ENCODE data around the gene ANKRD33B. TPM values are rescaled to one million over a fixed set of nuclear protein-coding genes. Genes with fewer than 3 reads are reported as not detected.

Gene ANKRD33B
- total and polyA plus RNA-seq, 2 of the 8 experiments (the other 6 are each of a cell fraction or from before 2014, with no cell fraction given) = 6.9 to 20.6 TPM

DNA sequence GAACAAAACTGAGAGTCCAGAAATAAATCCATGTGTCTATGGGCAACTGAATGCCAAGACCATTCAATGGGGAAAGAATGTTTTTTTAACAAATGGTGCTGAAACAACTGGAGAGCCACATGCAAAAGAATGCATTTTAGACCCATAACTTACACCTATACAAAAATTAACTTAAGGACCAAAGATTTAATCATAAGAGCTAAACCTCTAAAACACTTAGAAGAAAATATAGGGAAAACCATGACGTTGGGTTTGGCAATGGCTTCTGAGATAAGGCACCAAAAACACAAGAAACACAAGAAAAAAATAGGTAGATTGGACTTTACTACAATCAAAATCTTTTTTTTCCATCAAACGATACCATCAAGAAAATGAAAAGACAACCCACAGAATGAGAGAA, 48.4 kb upstream of the ANKRD33B start:
- ChIA-PET CTCF (ENCODE audit: partially characterized antibody) (interaction anchor here (1.1 kb wide), 1 partner anchor 15 kb away, joined by 4 read pairs; no protein-coding TSS in a partner anchor), POLR2A (ENCODE audit: partially characterized antibody) (no interaction called here)
- H4K5ac ChIP-seq (ENCODE audit: insufficient read length, low read depth, low read length) = no peak overlapping the region
- H2AFZ ChIP-seq (ENCODE audit: low read length) = no peak overlapping the region
- H2BK15ac ChIP-seq (ENCODE audit: low read length) = no peak overlapping the region
- H3K79me2 ChIP-seq (ENCODE audit: control insufficient read depth in 1 of 2, insufficient read depth in 2 of 2, low read length in 2 of 2) = no peaks in the 10 kb centered on the region
- DNase-seq (ENCODE audit: low read depth in 1 of 2, low spot score in 2 of 2) = no peak
- H3K9ac ChIP-seq (replicated peaks in 1 of 4; ENCODE audit: extremely low read depth in 1 of 4, low read depth in 3 of 4, low read length in 3 of 4) = no peak overlapping the region
- H3K27me3 ChIP-seq (replicated peaks in 1 of 4; ENCODE audit: control insufficient read depth in 3 of 4, extremely low read depth in 1 of 4, insufficient read depth in 3 of 4, low read length in 3 of 4) = no peaks in the 10 kb centered on the region
- no peak overlapping the region for H3K18ac ChIP-seq (ENCODE audit: extremely low read depth, low read length)
- FAIRE-seq = no peak
- H3K79me1 ChIP-seq (ENCODE audit: low read depth, low read length) = no peaks in the 10 kb centered on the region
- H3K4ac ChIP-seq (replicated peaks; ENCODE audit: insufficient read length, low read depth, low read length) = no peak overlapping the region
- H2AK5ac ChIP-seq (ENCODE audit: low read depth, low read length) = no peak overlapping the region
- no peak overlapping the region for H2BK12ac ChIP-seq (ENCODE audit: low read depth, low read length)
- WGBS, 2 experiments (ENCODE audit: extremely low coverage in 1 of 2, insufficient coverage in 1 of 2, insufficient read length in 1 of 2, insufficient replicate concordance in 2 of 2, low coverage in 1 of 2, low lambda C conversion rate in 2 of 2, missing lambda C conversion rate in 1 of 2) = 91% methylated on average over 2 of the region's 2 CpGs; no CpG with 5 or more reads in 1 of the 2 experiments
- H2BK20ac ChIP-seq (ENCODE audit: low read length) = no peak overlapping the region
- no peak overlapping the region for H3K23ac ChIP-seq (ENCODE audit: insufficient read length)
- no peak overlapping the region for H3K4me3 ChIP-seq (ENCODE audit: extremely low read depth in 1 of 4, insufficient read depth in 2 of 4, low read depth in 3 of 4, low read length in 4 of 4)
- H4K91ac ChIP-seq (replicated peaks; ENCODE audit: insufficient read length, low read length) = no peak overlapping the region
- no peaks in the 10 kb centered on the region for H3K36me3 ChIP-seq (ENCODE audit: control insufficient read depth in 2 of 4, insufficient read depth in 4 of 4, low read length in 3 of 4)
- H3K4me1 ChIP-seq (replicated peaks in 1 of 4; ENCODE audit: control insufficient read depth in 3 of 4, insufficient read depth in 4 of 4, low read length in 3 of 4) = peaks cover 0 to 8% (median 6%) of the 10 kb centered on the region in 4 experiments; a peak in 5 of 7 replicates
- TF ChIP-seq POLR2A (IDR thresholded peaks at IDR 0.05; ENCODE audit: control extremely low read depth in 1 of 2, low read depth in 2 of 2, low read length in 2 of 2) (no peak), NRF1 (IDR thresholded peaks at IDR 0.05; ENCODE audit: low read depth, low read length) (no peak), HDAC2 (IDR thresholded peaks at IDR 0.05; ENCODE audit: borderline replicate concordance in 1 of 2, low read depth in 2 of 2, low read length in 2 of 2) (no peak), POU5F1 (IDR thresholded peaks at IDR 0.05; ENCODE audit: low read depth, low read length) (no peak), TBP (IDR thresholded peaks at IDR 0.05; ENCODE audit: low read depth, low read length) (no peak), CBX8 (IDR thresholded peaks at IDR 0.05; ENCODE audit: borderline replicate concordance, low read depth, low read length) (no peak), RFX5 (IDR thresholded peaks at IDR 0.05; ENCODE audit: borderline replicate concordance, low read depth, low read length) (no peak)
- TF ChIP-seq, protein P1, sequence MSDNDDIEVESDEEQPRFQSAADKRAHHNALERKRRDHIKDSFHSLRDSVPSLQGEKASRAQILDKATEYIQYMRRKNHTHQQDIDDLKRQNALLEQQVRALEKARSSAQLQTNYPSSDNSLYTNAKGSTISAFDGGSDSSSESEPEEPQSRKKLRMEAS (IDR thresholded peaks at IDR 0.05) = no peak
- no peak overlapping the region for H3K27ac ChIP-seq (ENCODE audit: low read depth, low read length)
- no peak overlapping the region for H2BK120ac ChIP-seq (replicated peaks; ENCODE audit: low read depth, low read length)
- no peak overlapping the region for H3K14ac ChIP-seq (ENCODE audit: insufficient read length)
- no peak overlapping the region for H3K56ac ChIP-seq (replicated peaks; ENCODE audit: insufficient read length, low read depth, low read length)
- H2BK5ac ChIP-seq (ENCODE audit: low read depth, low read length) = no peak overlapping the region
- no peaks in the 10 kb centered on the region for H4K20me1 ChIP-seq (replicated peaks in 1 of 2; ENCODE audit: control insufficient read depth in 1 of 2, insufficient read depth in 2 of 2, low read length in 2 of 2)
- H4K8ac ChIP-seq (ENCODE audit: extremely low read depth, insufficient read depth, low read length) = no peak overlapping the region
- no peak overlapping the region for H3K4me2 ChIP-seq (ENCODE audit: insufficient read depth in 1 of 2, low read depth in 2 of 2, low read length in 2 of 2)
- no peaks in the 10 kb centered on the region for H3K23me2 ChIP-seq (ENCODE audit: low read depth, low read length)
- H3K9me3 ChIP-seq (ENCODE audit: insufficient read depth in 2 of 2, low read depth in 1 of 2, low read length in 1 of 2) = no peaks in the 10 kb centered on the region
